Coronary artery (tissue), 2 donors: ENCODE measurements around the gene GREM1.

Source experiments
- DNase-seq: peaks from one replicate; pipeline ENCODE4 v3.0.0-alpha.2; 2017; ENCODE audit warnings: low spot score
- H3K27ac ChIP-seq, 2 donors: fragments of 200-600 bp; sonication (generic); one replicate each; pipeline ENCODE4 v1.5.1; 2016 to 2019
- H3K4me3 ChIP-seq: fragments of 200-600 bp; sonication (generic); 2 replicates; pipeline ENCODE4 v1.5.1; 2016; ENCODE audit warnings: mild to moderate bottlenecking, moderate library complexity
- TF ChIP-seq, protein P1 (sequence below): fragments of 200-600 bp; sonication (generic); IDR thresholded peaks from one replicate; pipeline ENCODE4 v1.5.1; 2019; ENCODE audit warnings: antibody characterized with exemption

Gene GREM1

DNA sequence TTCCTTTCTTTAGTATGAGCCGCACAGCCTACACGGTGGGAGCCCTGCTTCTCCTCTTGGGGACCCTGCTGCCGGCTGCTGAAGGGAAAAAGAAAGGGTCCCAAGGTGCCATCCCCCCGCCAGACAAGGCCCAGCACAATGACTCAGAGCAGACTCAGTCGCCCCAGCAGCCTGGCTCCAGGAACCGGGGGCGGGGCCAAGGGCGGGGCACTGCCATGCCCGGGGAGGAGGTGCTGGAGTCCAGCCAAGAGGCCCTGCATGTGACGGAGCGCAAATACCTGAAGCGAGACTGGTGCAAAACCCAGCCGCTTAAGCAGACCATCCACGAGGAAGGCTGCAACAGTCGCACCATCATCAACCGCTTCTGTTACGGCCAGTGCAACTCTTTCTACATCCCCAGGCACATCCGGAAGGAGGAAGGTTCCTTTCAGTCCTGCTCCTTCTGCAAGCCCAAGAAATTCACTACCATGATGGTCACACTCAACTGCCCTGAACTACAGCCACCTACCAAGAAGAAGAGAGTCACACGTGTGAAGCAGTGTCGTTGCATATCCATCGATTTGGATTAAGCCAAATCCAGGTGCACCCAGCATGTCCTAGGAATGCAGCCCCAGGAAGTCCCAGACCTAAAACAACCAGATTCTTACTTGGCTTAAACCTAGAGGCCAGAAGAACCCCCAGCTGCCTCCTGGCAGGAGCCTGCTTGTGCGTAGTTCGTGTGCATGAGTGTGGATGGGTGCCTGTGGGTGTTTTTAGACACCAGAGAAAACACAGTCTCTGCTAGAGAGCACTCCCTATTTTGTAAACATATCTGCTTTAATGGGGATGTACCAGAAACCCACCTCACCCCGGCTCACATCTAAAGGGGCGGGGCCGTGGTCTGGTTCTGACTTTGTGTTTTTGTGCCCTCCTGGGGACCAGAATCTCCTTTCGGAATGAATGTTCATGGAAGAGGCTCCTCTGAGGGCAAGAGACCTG lies 13.2 kb downstream of the GREM1 start:
- TF ChIP-seq, protein P1, sequence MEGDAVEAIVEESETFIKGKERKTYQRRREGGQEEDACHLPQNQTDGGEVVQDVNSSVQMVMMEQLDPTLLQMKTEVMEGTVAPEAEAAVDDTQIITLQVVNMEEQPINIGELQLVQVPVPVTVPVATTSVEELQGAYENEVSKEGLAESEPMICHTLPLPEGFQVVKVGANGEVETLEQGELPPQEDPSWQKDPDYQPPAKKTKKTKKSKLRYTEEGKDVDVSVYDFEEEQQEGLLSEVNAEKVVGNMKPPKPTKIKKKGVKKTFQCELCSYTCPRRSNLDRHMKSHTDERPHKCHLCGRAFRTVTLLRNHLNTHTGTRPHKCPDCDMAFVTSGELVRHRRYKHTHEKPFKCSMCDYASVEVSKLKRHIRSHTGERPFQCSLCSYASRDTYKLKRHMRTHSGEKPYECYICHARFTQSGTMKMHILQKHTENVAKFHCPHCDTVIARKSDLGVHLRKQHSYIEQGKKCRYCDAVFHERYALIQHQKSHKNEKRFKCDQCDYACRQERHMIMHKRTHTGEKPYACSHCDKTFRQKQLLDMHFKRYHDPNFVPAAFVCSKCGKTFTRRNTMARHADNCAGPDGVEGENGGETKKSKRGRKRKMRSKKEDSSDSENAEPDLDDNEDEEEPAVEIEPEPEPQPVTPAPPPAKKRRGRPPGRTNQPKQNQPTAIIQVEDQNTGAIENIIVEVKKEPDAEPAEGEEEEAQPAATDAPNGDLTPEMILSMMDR, result no peak
- H3K27ac ChIP-seq, result no peak overlapping the region
- DNase-seq, result no peak
- H3K4me3 ChIP-seq, result no peak overlapping the region

DNA sequence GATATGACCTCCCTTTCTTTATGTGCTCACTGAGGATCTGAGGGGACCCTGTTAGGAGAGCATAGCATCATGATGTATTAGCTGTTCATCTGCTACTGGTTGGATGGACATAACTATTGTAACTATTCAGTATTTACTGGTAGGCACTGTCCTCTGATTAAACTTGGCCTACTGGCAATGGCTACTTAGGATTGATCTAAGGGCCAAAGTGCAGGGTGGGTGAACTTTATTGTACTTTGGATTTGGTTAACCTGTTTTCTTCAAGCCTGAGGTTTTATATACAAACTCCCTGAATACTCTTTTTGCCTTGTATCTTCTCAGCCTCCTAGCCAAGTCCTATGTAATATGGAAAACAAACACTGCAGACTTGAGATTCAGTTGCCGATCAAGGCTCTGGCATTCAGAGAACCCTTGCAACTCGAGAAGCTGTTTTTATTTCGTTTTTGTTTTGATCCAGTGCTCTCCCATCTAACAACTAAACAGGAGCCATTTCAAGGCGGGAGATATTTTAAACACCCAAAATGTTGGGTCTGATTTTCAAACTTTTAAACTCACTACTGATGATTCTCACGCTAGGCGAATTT lies 14.9 kb downstream of the GREM1 start:
- Histone ChIP-seq H3K27ac (no peak overlapping the region), H3K4me3 (no peak overlapping the region)
- no peak for DNase-seq
- TF ChIP-seq, protein P1, result no peak

DNA sequence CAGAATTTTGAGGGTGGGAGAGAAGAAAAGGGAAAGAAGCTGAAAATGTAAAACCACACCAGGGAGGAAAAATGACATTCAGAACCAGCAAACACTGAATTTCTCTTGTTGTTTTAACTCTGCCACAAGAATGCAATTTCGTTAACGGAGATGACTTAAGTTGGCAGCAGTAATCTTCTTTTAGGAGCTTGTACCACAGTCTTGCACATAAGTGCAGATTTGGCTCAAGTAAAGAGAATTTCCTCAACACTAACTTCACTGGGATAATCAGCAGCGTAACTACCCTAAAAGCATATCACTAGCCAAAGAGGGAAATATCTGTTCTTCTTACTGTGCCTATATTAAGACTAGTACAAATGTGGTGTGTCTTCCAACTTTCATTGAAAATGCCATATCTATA lies 15.5 kb downstream of the GREM1 start:
- H3K4me3 ChIP-seq, result no peak overlapping the region
- no peak overlapping the region for H3K27ac ChIP-seq
- TF ChIP-seq, protein P1, result no peak
- no peak for DNase-seq

DNA sequence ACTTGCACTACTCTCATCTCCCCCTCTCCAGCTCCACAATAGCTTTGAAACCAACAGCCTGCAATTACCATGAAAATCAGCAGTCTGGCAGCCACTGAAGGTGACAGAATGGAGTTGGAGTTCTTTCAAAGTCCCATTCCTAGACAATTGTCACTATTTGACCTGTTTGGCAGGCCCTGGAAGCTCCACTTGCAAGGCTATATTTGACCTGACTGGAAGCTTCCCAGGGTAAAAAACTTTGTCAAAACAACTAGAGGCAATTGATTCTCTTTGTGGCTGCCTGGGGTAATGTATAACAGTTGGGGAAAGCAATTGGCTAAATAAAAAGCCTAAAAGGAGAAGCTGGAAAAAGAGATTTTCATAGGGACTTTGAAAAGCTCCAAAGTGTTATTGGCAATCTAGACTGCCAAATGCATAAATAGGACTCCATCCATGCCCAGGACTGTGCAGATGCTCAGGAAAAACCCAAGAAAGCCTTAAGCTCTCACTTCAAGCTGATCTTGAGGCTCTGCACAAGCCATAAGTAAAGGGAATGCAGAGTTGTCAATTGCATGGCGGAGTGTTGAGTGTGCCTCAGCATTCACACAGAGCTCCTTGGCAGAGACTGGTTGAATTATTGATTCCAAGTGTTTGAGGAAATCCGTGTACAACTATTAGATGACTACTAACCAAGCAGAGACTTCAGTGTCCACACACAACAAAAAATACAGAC lies 18.3 kb downstream of the GREM1 start:
- no peak overlapping the region for H3K27ac ChIP-seq
- H3K4me3 ChIP-seq, result no peak overlapping the region
- DNase-seq, result no peak
- TF ChIP-seq, protein P1, result no peak

DNA sequence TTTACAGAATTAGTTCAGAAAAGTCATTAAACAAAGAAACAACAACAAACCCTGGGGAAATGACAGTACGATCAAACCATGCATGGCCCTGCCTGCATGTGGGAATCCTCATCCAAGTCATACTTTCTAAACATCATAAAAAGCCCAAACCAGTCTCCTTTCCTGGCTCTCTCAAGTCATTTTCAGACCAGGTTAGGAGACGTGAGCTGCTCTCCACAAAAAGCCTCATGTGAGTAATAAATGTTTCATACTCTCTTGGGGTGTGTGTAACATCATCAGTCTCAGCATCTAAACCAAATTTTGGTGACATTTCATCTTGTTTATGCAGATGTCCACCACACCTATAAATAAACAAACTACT lies 18.9 kb downstream of the GREM1 start:
- TF ChIP-seq, protein P1, result no peak
- Histone ChIP-seq H3K27ac (no peak overlapping the region), H3K4me3 (no peak overlapping the region)
- no peak for DNase-seq

DNA sequence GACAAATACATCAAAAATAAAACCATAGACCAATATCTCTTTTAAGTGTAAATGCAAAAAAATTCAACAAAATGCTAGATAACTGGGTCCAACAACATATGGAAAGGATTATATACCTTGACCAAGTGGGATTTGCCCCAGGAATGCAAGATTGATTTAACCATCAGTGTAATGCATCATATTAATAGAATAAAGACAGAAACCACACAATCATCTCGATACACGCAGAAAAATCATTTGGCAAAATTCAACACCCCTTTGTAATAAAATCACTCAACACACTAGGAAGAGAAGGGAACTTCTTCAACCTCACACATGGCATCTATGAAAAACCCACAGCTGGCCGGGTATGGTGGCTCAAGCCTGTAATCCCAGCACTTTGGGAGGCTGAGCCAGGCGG lies 19.5 kb downstream of the GREM1 start:
- Histone ChIP-seq H3K4me3 (no peak overlapping the region), H3K27ac (no peak overlapping the region)
- no peak for DNase-seq
- TF ChIP-seq, protein P1, result no peak
